ENCODE results near the gene KIF18B. TPM values are rescaled to one million over a fixed set of nuclear protein-coding genes. Genes with fewer than 3 reads are reported as not detected.

The KIF18B gene
- total RNA-seq: 0.44 TPM
- polyA plus RNA-seq (ENCODE audit: insufficient read depth, low read depth, low replicate concordance): not detected
- long read RNA-seq, donor 1: 0 reads
- long read RNA-seq, donor 2: 0 reads
- long read RNA-seq, donor 3: 0 reads
- long read RNA-seq, donor 4: 0 reads
- long read RNA-seq, donor 5: 0 reads
- long read RNA-seq, donor 6: 0 reads
- long read RNA-seq, donor 7, partial matches to known transcripts: 0 of 1 reads
- long read RNA-seq, donor 7, other reads (novel, unspliced or antisense): 1 of 1 reads
- long read RNA-seq, donor 8: 0 reads
- long read RNA-seq, donor 9: 0 reads
- long read RNA-seq, donor 10: 0 reads

DNA sequence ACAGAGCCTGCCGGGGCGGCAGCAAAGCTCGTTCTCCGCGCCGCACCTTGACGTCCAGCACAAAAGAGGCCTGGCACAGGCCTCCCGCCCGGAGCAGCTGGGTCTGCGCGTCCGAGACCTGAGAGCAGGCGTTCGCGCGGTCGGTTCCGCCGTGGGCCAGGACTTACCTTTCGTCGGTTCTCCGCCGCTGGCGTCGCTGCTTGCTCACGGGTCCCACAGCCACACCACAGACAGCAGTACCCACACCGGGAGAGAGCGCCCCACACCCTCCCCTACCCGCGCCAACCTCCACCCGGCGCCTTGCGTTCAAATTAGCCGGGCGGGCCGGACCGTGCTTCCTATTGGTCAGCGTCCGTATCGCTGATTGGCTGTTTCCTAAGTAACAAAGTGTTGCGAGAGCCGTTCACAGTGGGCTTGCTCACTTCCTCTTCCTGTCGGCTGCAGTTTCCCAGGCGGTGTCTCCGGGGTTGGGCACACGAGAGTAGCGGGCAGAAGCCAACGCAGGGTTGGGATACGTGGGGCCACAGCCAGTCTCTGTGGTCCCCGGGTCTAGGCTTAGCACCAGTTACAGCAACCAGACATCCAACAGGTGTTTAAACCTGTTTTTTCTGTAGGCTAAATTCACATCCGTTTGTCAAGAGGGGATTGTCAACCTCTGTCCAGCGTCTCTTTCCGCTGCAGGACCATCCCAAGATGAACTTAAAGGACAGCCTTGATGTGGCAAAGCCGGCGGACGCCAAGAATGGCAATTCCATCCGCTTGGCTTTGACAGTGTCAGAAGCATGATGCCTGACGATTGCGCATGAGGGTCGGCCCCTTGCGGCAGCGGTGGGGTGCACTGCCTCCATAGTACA is at the start of gene KIF18B:
Gene KIF18B (minus strand): TSS at position 313 of the 854 bp plus-strand sequence. CDS start 11,429 bp downstream, outside the sequence.
- DNase-seq (peak; percentile 93 to 97 (median 94)), FAIRE-seq (no peak)
- peak within 1 kb of the TSS; percentile 75 to 98 (median 75) for H3K4me3 ChIP-seq (ENCODE audit: low read length in 3 of 3)
- peaks cover 0 to 8% (median 3%) of the 10 kb centered on the region in 3 donors for H3K4me1 ChIP-seq (ENCODE audit: control insufficient read depth in 2 of 3, insufficient read depth in 2 of 3, low read depth in 1 of 3, low read length in 3 of 3)
- peak within 1 kb of the TSS; percentile 7 to 91 (median 68) for H3K9ac ChIP-seq (ENCODE audit: low read length in 3 of 3)
- TF ChIP-seq, protein P1, sequence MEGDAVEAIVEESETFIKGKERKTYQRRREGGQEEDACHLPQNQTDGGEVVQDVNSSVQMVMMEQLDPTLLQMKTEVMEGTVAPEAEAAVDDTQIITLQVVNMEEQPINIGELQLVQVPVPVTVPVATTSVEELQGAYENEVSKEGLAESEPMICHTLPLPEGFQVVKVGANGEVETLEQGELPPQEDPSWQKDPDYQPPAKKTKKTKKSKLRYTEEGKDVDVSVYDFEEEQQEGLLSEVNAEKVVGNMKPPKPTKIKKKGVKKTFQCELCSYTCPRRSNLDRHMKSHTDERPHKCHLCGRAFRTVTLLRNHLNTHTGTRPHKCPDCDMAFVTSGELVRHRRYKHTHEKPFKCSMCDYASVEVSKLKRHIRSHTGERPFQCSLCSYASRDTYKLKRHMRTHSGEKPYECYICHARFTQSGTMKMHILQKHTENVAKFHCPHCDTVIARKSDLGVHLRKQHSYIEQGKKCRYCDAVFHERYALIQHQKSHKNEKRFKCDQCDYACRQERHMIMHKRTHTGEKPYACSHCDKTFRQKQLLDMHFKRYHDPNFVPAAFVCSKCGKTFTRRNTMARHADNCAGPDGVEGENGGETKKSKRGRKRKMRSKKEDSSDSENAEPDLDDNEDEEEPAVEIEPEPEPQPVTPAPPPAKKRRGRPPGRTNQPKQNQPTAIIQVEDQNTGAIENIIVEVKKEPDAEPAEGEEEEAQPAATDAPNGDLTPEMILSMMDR (IDR thresholded peaks at IDR 0.05; ENCODE audit: borderline replicate concordance, extremely low read depth, insufficient read depth): no peak
- intact Hi-C loops (cut with DNase I): no loop called here
- H3K27me3 ChIP-seq (ENCODE audit: control insufficient read depth, insufficient read depth, low read length): no peaks in the 10 kb centered on the region
- H3K36me3 ChIP-seq (ENCODE audit: control insufficient read depth in 2 of 3, insufficient read depth in 3 of 3, low read length in 3 of 3): no peaks in the 10 kb centered on the region
- no peaks in the 10 kb centered on the region for H3K9me3 ChIP-seq (ENCODE audit: control insufficient read depth in 2 of 3, insufficient read depth in 1 of 3, low read length in 3 of 3)
- H3K27ac ChIP-seq (ENCODE audit: low read depth in 2 of 2, low read length in 2 of 2): no peak within 1 kb of the TSS

DNA sequence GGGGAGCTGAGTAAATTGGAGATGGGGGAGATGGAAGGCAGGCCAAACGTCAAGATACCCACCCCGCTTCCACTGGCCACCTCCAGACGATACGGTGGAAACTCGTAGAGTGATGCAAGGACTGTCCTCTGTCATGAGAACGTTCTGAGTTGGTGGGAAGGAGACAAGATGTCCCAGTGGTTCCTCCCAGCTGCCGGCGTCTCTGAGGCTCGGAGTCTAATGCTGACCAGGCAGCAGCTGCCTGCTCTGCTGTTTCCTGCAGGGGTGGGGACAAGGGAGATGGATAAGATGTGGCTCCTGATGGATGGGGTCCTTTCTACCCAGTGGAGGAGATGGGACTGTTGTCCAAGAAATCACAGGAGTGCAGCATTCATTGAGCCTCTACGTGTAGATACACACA is 48.7 kb upstream of the KIF18B start:
- Histone ChIP-seq H3K4me3 (ENCODE audit: low read length in 3 of 3) (no peak overlapping the region), H3K27me3 (ENCODE audit: control insufficient read depth, insufficient read depth, low read length) (no peaks in the 10 kb centered on the region), H3K36me3 (ENCODE audit: control insufficient read depth in 2 of 3, insufficient read depth in 3 of 3, low read length in 3 of 3) (no peaks in the 10 kb centered on the region), H3K4me1 (ENCODE audit: control insufficient read depth in 2 of 3, insufficient read depth in 2 of 3, low read depth in 1 of 3, low read length in 3 of 3) (no peaks in the 10 kb centered on the region), H3K9ac (ENCODE audit: low read length in 3 of 3) (no peak overlapping the region), H3K27ac (ENCODE audit: low read depth in 2 of 2, low read length in 2 of 2) (no peak overlapping the region), H3K9me3 (ENCODE audit: control insufficient read depth in 2 of 3, insufficient read depth in 1 of 3, low read length in 3 of 3) (peaks cover 0 to 6% (median 0%) of the 10 kb centered on the region in 3 donors)
- no peak for FAIRE-seq
- intact Hi-C loops (cut with DNase I): no loop called here
- TF ChIP-seq, protein P1 (IDR thresholded peaks at IDR 0.05; ENCODE audit: borderline replicate concordance, extremely low read depth, insufficient read depth): no peak
- no peak for DNase-seq

GRCh38 chr17:44995436-44996001 is 47.9 kb upstream of the KIF18B start:
- no peak overlapping the region for H3K27ac ChIP-seq (ENCODE audit: low read depth in 2 of 2, low read length in 2 of 2)
- H3K9ac ChIP-seq (ENCODE audit: low read length in 3 of 3): no peak overlapping the region
- H3K27me3 ChIP-seq (ENCODE audit: control insufficient read depth, insufficient read depth, low read length): no peaks in the 10 kb centered on the region
- H3K36me3 ChIP-seq (ENCODE audit: control insufficient read depth in 2 of 3, insufficient read depth in 3 of 3, low read length in 3 of 3): no peaks in the 10 kb centered on the region
- peaks cover 0 to 6% (median 0%) of the 10 kb centered on the region in 3 donors for H3K9me3 ChIP-seq (ENCODE audit: control insufficient read depth in 2 of 3, insufficient read depth in 1 of 3, low read length in 3 of 3)
- H3K4me1 ChIP-seq (ENCODE audit: control insufficient read depth in 2 of 3, insufficient read depth in 2 of 3, low read depth in 1 of 3, low read length in 3 of 3): no peaks in the 10 kb centered on the region
- DNase-seq (no peak), FAIRE-seq (no peak)
- H3K4me3 ChIP-seq (ENCODE audit: low read length in 3 of 3): no peak overlapping the region
- TF ChIP-seq, protein P1 (IDR thresholded peaks at IDR 0.05; ENCODE audit: borderline replicate concordance, extremely low read depth, insufficient read depth): no peak
- intact Hi-C loops (cut with DNase I): no loop called here
